Keratinocyte (primary cell): Measurements from ENCODE around the gene SLC38A2. TPM values are rescaled to one million over a fixed set of nuclear protein-coding genes. Genes with fewer than 3 reads are reported as not detected.
A peak's percentile ranks its signal among the peaks of the same experiment; 100 is the strongest.

Experiments used
- DNase-seq: peaks from one replicate; pipeline ENCODE4 v3.0.0-alpha.2; 2011; ENCODE audit warnings: low read depth, missing footprints, low spot score
- FAIRE-seq: peaks from 2 replicates; lab custom pipeline; 2011; peaks lifted over from hg19 to GRCh38; lab: Jason Lieb, UNC
- H2AFZ ChIP-seq: 2 replicates; pipeline ENCODE4 v1.6.0; 2012; ENCODE audit warnings: low read length, control low read depth, inconsistent platforms; ENCODE audit not compliant: control insufficient read depth
- H3K27ac ChIP-seq: 2 replicates; pipeline ENCODE4 v1.5.1; 2011; ENCODE audit warnings: low read length; ENCODE audit not compliant: control insufficient read depth, insufficient read depth
- H3K27me3 ChIP-seq: 3 replicates; pipeline ENCODE4 v1.6.0; 2011; ENCODE audit warnings: low read length; ENCODE audit not compliant: control insufficient read depth, insufficient read depth; ENCODE audit errors: extremely low read depth
- H3K36me3 ChIP-seq, 2 experiments: 2 replicates in 1 of 2; 3 replicates in 1 of 2; pipeline ENCODE4 v1.5.1; 2011; ENCODE audit warnings: low read length in 2 of 2, mild to moderate bottlenecking in 1 of 2; ENCODE audit not compliant: control insufficient read depth in 2 of 2, insufficient read depth in 2 of 2; ENCODE audit errors: extremely low read depth in 1 of 2
- H3K4me1 ChIP-seq: 3 replicates; pipeline ENCODE4 v1.5.1; 2011; ENCODE audit warnings: low read length; ENCODE audit not compliant: control insufficient read depth, insufficient read depth; ENCODE audit errors: extremely low read depth
- H3K4me2 ChIP-seq: 3 replicates; pipeline ENCODE4 v1.6.0; 2011; ENCODE audit warnings: low read depth, low read length; ENCODE audit not compliant: control insufficient read depth, insufficient read depth; ENCODE audit errors: extremely low read depth
- H3K4me3 ChIP-seq, 3 experiments: fragments of 200-600 bp in 1 of 3; sonication (generic) in 1 of 3; 2 replicates in 2 of 3; 3 replicates in 1 of 3; pipeline ENCODE4 v1.5.1; 2011 to 2016; ENCODE audit warnings: low read length in 3 of 3, mild to moderate bottlenecking in 3 of 3, control low read depth in 2 of 3, inconsistent platforms in 1 of 3, low read depth in 1 of 3, mixed read lengths in 1 of 3, mixed run types in 1 of 3, moderate library complexity in 1 of 3; ENCODE audit not compliant: control insufficient read depth in 2 of 3, insufficient read depth in 2 of 3; ENCODE audit errors: extremely low read depth in 1 of 3
- H3K79me2 ChIP-seq: 2 replicates; pipeline ENCODE4 v1.6.0; 2012; ENCODE audit warnings: low read length; ENCODE audit not compliant: control insufficient read depth, insufficient read depth
- H3K9ac ChIP-seq: 3 replicates; pipeline ENCODE4 v1.6.0; 2011; ENCODE audit warnings: low read length; ENCODE audit not compliant: control insufficient read depth, insufficient read depth; ENCODE audit errors: extremely low read depth
- H3K9me1 ChIP-seq: 3 replicates; pipeline ENCODE4 v1.6.0; 2011; ENCODE audit warnings: low read length; ENCODE audit not compliant: control insufficient read depth, insufficient read depth; ENCODE audit errors: extremely low read depth
- H3K9me3 ChIP-seq: 2 replicates; pipeline ENCODE4 v1.5.1; 2012; ENCODE audit warnings: low read depth, low read length; ENCODE audit not compliant: control insufficient read depth
- H4K20me1 ChIP-seq: 3 replicates; pipeline ENCODE4 v1.6.0; 2011; ENCODE audit warnings: low read length; ENCODE audit not compliant: control insufficient read depth, insufficient read depth; ENCODE audit errors: extremely low read depth
- CTCF ChIP-seq, 3 experiments: IDR thresholded peaks in 1 of 3; conservative IDR thresholded peaks in 1 of 3; optimal IDR thresholded peaks in 1 of 3; 2 replicates in 2 of 3; 3 replicates in 1 of 3; pipeline versions ENCODE3 to v1.5.1; 2011; ENCODE audit warnings: low read length in 3 of 3, mild to moderate bottlenecking in 3 of 3, moderate library complexity in 2 of 3, control low read depth in 1 of 3, inconsistent platforms in 1 of 3; ENCODE audit not compliant: insufficient read depth in 2 of 3; ENCODE audit errors: extremely low read depth in 1 of 3
- EZH2 ChIP-seq: IDR thresholded peaks from one replicate; pipeline ENCODE4 v1.6.1; 2012; ENCODE audit warnings: inconsistent platforms, mild to moderate bottlenecking, low read length, moderate library complexity
- dilution Hi-C: fragments of 300-500 bp; cut with MboI; formaldehyde crosslinking; loops from one replicate; pipeline ENCODE4 v1.7.0; 2020; ENCODE audit warnings: low sequenced_read_pairs; ENCODE audit not compliant: extremely low pct_ligation_motif_present
- polyA plus RNA-seq, 5 experiments: library from polyadenylated mRNA; depleted of rRNA in 3 of 5; stranded (reverse) in 3 of 5; stranded (forward) in 1 of 5; unstranded in 1 of 5; fragments of >200 nt; gene quantifications; 1 replicate in 1 of 5; 2 replicates in 3 of 5; 3 replicates in 1 of 5; pipeline versions ENCODE4 v1.2.1 to v1.2.3, GENCODE V29; 2011 to 2012; ENCODE audit warnings: missing spikeins in 2 of 5, low read depth in 1 of 5, low replicate concordance in 1 of 5

SLC38A2 gene
- polyA plus RNA-seq, 1 donor (not counting 4 experiments of a cell fraction or from before 2014, with no cell fraction given): 577 TPM

- Histone ChIP-seq H3K4me2 (peak overlapping the region; percentile 45), H3K9me3 (no peaks in the 10 kb centered on the region), H3K4me1 (peaks cover 13% of the 10 kb centered on the region), H3K9ac (no peak overlapping the region), H3K27me3 (no peaks in the 10 kb centered on the region), H4K20me1 (no peaks in the 10 kb centered on the region), H2AFZ (peak overlapping the region; percentile 44), H3K4me3 (no peak overlapping the region), H3K79me2 (no peaks in the 10 kb centered on the region), H3K36me3 (no peaks in the 10 kb centered on the region), H3K27ac (peak overlapping the region; percentile 31), H3K9me1 (no peaks in the 10 kb centered on the region)
- dilution Hi-C loops: no loop called here
- DNase-seq (peak; percentile 23), FAIRE-seq (peak; percentile 80)
- TF ChIP-seq EZH2 (no peak), CTCF (optimal IDR thresholded peaks at IDR 0.05 in 1 of 3, IDR thresholded peaks at IDR 0.05 in 1 of 3, conservative IDR thresholded peaks at IDR 0.05 in 1 of 3; ENCODE audit: extremely low read depth in 1 of 3, insufficient read depth in 2 of 3, low read length in 3 of 3) (peak; percentile 8 to 52 (median 40))
Observed at GRCh38 chr12:46342562-46343033, 30.0 kb downstream of the SLC38A2 start.

GRCh38 chr12:46339051-46339450, 33.5 kb downstream of the SLC38A2 start:
- Histone ChIP-seq H4K20me1 (no peaks in the 10 kb centered on the region), H3K79me2 (no peaks in the 10 kb centered on the region), H3K4me3 (no peak overlapping the region), H3K4me1 (peaks cover 13% of the 10 kb centered on the region), H3K27me3 (no peaks in the 10 kb centered on the region), H3K36me3 (no peaks in the 10 kb centered on the region), H3K9me1 (no peaks in the 10 kb centered on the region), H3K4me2 (no peak overlapping the region), H3K9me3 (no peaks in the 10 kb centered on the region), H3K27ac (no peak overlapping the region), H3K9ac (no peak overlapping the region), H2AFZ (no peak overlapping the region)
- no peak for TF ChIP-seq EZH2
- no peak for TF ChIP-seq CTCF (optimal IDR thresholded peaks at IDR 0.05 in 1 of 3, IDR thresholded peaks at IDR 0.05 in 1 of 3, conservative IDR thresholded peaks at IDR 0.05 in 1 of 3; ENCODE audit: extremely low read depth in 1 of 3, insufficient read depth in 2 of 3, low read length in 3 of 3)
- dilution Hi-C loops: no loop called here
- FAIRE-seq (no peak), DNase-seq (no peak)
